Measurements from ENCODE around the gene FASN.

GRCh38 chr17:82046903-82047302, 51.1 kb downstream of the FASN start:
- TF ChIP-seq CTCF (IDR thresholded peaks at IDR 0.05) (no peak), POLR2A (IDR thresholded peaks at IDR 0.05) (no peak)
